Activated CD8-positive, alpha-beta T cell treated with anti-CD3 and anti-CD28 coated beads, Interleukin-2, amount 10 ng/mL, durations not matched to agents 7 days and 5 days (primary cell): ENCODE measurements around the gene CWC27. TPM values are rescaled to one million over a fixed set of nuclear protein-coding genes. Genes with fewer than 3 reads are reported as not detected.

Experiments
- ATAC-seq: fragments of 150-1000 bp; cut with Tn5 transposase; one replicate; pipeline ENCODE4 v1.10.0; 2021; ENCODE audit warnings: moderate library complexity
- CTCF ChIA-PET: fragments of 350-600 bp; sonication (Branson Sonifier 250); formaldehyde crosslinking; loops from one replicate; lab custom pipeline; 2021; ENCODE audit warnings: antibody characterized with exemption; lab: Charles Lee
- POLR2A ChIA-PET: fragments of 350-600 bp; sonication (Branson Sonifier 250); formaldehyde crosslinking; loops from one replicate; lab custom pipeline; 2021; ENCODE audit warnings: antibody characterized with exemption; lab: Charles Lee
- DNase-seq: peaks from one replicate; pipeline ENCODE4 v3.0.0-alpha.2; 2020
- H3K27ac Mint-ChIP-seq: one replicate; pipeline ENCODE4 v1.8.0; 2021; ENCODE audit warnings: mild to moderate bottlenecking, mixed read lengths
- H3K27me3 Mint-ChIP-seq: one replicate; pipeline ENCODE4 v1.8.0; 2021; ENCODE audit warnings: low read depth, mixed read lengths
- H3K36me3 Mint-ChIP-seq: one replicate; pipeline ENCODE4 v1.8.0; 2021; ENCODE audit warnings: low read depth, mixed read lengths
- H3K4me1 Mint-ChIP-seq: one replicate; pipeline ENCODE4 v1.8.0; 2021; ENCODE audit warnings: low read depth, mixed read lengths
- H3K4me3 Mint-ChIP-seq: one replicate; pipeline ENCODE4 v1.8.0; 2021; ENCODE audit warnings: mild to moderate bottlenecking, mixed read lengths
- H3K9me3 Mint-ChIP-seq: one replicate; pipeline ENCODE4 v1.8.0; 2022; ENCODE audit warnings: mixed read lengths; ENCODE audit not compliant: insufficient read depth
- total RNA-seq, 2 experiments: library from RNA; stranded (reverse); gene quantifications; one replicate each; pipeline ENCODE4 v1.2.3, GENCODE V29; 2021

The CWC27 gene
- total RNA-seq, 2 experiments from 2014 or later, result 23.2 to 23.7 TPM

- Mint-ChIP-seq H3K27me3 (no peaks in the 10 kb centered on the region), H3K4me3 (no peak overlapping the region), H3K4me1 (peaks cover 34% of the 10 kb centered on the region), H3K27ac (no peak overlapping the region), H3K36me3 (no peaks in the 10 kb centered on the region), H3K9me3 (no peaks in the 10 kb centered on the region)
- ChIA-PET POLR2A (no interaction called here), CTCF (interaction anchor here (0.6 kb wide), 1 partner anchor 33 kb away, joined by 3 read pairs; no protein-coding TSS in a partner anchor)
- DNase-seq (no peak), ATAC-seq (no peak)
Observed at GRCh38 chr5:65041296-65042158, 272.8 kb downstream of the CWC27 start.

- POLR2A ChIA-PET, result no interaction called here
- H3K27me3 Mint-ChIP-seq, result no peaks in the 10 kb centered on the region
- ATAC-seq, result no peak
- no peak overlapping the region for H3K4me3 Mint-ChIP-seq
- H3K9me3 Mint-ChIP-seq, result no peaks in the 10 kb centered on the region
- H3K36me3 Mint-ChIP-seq, result no peaks in the 10 kb centered on the region
- CTCF ChIA-PET, result no interaction called here
- peaks cover 11% of the 10 kb centered on the region for H3K4me1 Mint-ChIP-seq
- H3K27ac Mint-ChIP-seq, result no peak overlapping the region
- no peak for DNase-seq
Observed at GRCh38 chr5:65043843-65044359, 275.2 kb downstream of the CWC27 start.

- ATAC-seq (no peak), DNase-seq (no peak)
- Mint-ChIP-seq H3K27me3 (no peaks in the 10 kb centered on the region), H3K27ac (no peak overlapping the region), H3K4me3 (no peak overlapping the region), H3K4me1 (peaks cover 17% of the 10 kb centered on the region), H3K36me3 (no peaks in the 10 kb centered on the region), H3K9me3 (no peaks in the 10 kb centered on the region)
- ChIA-PET CTCF (interaction anchor here (2.0 to 3.8 kb wide), 2 partner anchors 10 kb away, joined by 6 to 17 read pairs; no protein-coding TSS in a partner anchor), POLR2A (interaction anchor here (1.4 kb wide), 1 partner anchor 10 kb away, joined by 4 read pairs; no protein-coding TSS in a partner anchor)
Observed at GRCh38 chr5:65047225-65047624, 278.5 kb downstream of the CWC27 start.

GRCh38 chr5:65047948-65048690, 279.4 kb downstream of the CWC27 start:
- ATAC-seq (no peak), DNase-seq (no peak)
- H3K4me1 Mint-ChIP-seq, result peaks cover 17% of the 10 kb centered on the region
- ChIA-PET POLR2A (no interaction called here), CTCF (interaction anchor here (3.8 kb wide), 1 partner anchor 11 kb away, joined by 17 read pairs; no protein-coding TSS in a partner anchor)
- no peak overlapping the region for H3K27ac Mint-ChIP-seq
- no peak overlapping the region for H3K4me3 Mint-ChIP-seq
- no peaks in the 10 kb centered on the region for H3K36me3 Mint-ChIP-seq
- H3K27me3 Mint-ChIP-seq, result peaks cover 1% of the 10 kb centered on the region
- H3K9me3 Mint-ChIP-seq, result no peaks in the 10 kb centered on the region

GRCh38 chr5:65050140-65050539, 281.4 kb downstream of the CWC27 start:
- Mint-ChIP-seq H3K9me3 (no peaks in the 10 kb centered on the region), H3K27ac (peak overlapping the region; percentile 13), H3K36me3 (no peaks in the 10 kb centered on the region), H3K4me3 (no peak overlapping the region), H3K27me3 (peaks cover 1% of the 10 kb centered on the region), H3K4me1 (peaks cover 13% of the 10 kb centered on the region)
- ATAC-seq (no peak), DNase-seq (no peak)
- POLR2A ChIA-PET, result no interaction called here
- CTCF ChIA-PET, result interaction anchor here (1.2 to 3.8 kb wide), 2 partner anchors 13 to 26 kb away, joined by 3 to 17 read pairs; no protein-coding TSS in a partner anchor

GRCh38 chr5:65050826-65051498, 282.2 kb downstream of the CWC27 start:
- Mint-ChIP-seq H3K9me3 (no peaks in the 10 kb centered on the region), H3K27ac (no peak overlapping the region), H3K4me3 (no peak overlapping the region), H3K36me3 (no peaks in the 10 kb centered on the region), H3K4me1 (peaks cover 13% of the 10 kb centered on the region), H3K27me3 (peaks cover 1% of the 10 kb centered on the region)
- ATAC-seq (no peak), DNase-seq (no peak)
- ChIA-PET CTCF (interaction anchor here (1.2 to 3.8 kb wide), 2 partner anchors 14 to 25 kb away, joined by 3 to 17 read pairs; no protein-coding TSS in a partner anchor), POLR2A (no interaction called here)

GRCh38 chr5:65055938-65056337, 287.2 kb downstream of the CWC27 start:
- Mint-ChIP-seq H3K27ac (no peak overlapping the region), H3K4me3 (no peak overlapping the region), H3K27me3 (peaks cover 1% of the 10 kb centered on the region), H3K36me3 (no peaks in the 10 kb centered on the region), H3K4me1 (peaks cover 1% of the 10 kb centered on the region), H3K9me3 (no peaks in the 10 kb centered on the region)
- no peak for ATAC-seq
- CTCF ChIA-PET, result no interaction called here
- POLR2A ChIA-PET, result no interaction called here
- DNase-seq, result no peak

- POLR2A ChIA-PET, result no interaction called here
- H3K27me3 Mint-ChIP-seq, result peaks cover 4% of the 10 kb centered on the region
- no peaks in the 10 kb centered on the region for H3K4me1 Mint-ChIP-seq
- CTCF ChIA-PET, result interaction anchor here (0.8 to 1.0 kb wide), 2 partner anchors 23 to 423 kb away, joined by 3 read pairs; no protein-coding TSS in a partner anchor
- H3K27ac Mint-ChIP-seq, result no peak overlapping the region
- H3K9me3 Mint-ChIP-seq, result no peaks in the 10 kb centered on the region
- DNase-seq (no peak), ATAC-seq (no peak)
- no peak overlapping the region for H3K4me3 Mint-ChIP-seq
- H3K36me3 Mint-ChIP-seq, result no peaks in the 10 kb centered on the region
Observed at GRCh38 chr5:65059681-65060598, 291.2 kb downstream of the CWC27 start.

GRCh38 chr5:65061250-65061973, 292.7 kb downstream of the CWC27 start:
- DNase-seq (no peak), ATAC-seq (no peak)
- CTCF ChIA-PET, result interaction anchor here (1.0 to 1.4 kb wide), 2 partner anchors 15 to 422 kb away, joined by 3 read pairs; no protein-coding TSS in a partner anchor
- H3K4me1 Mint-ChIP-seq, result no peaks in the 10 kb centered on the region
- H3K4me3 Mint-ChIP-seq, result no peak overlapping the region
- no peak overlapping the region for H3K27ac Mint-ChIP-seq
- no peaks in the 10 kb centered on the region for H3K9me3 Mint-ChIP-seq
- H3K36me3 Mint-ChIP-seq, result no peaks in the 10 kb centered on the region
- peaks cover 15% of the 10 kb centered on the region for H3K27me3 Mint-ChIP-seq
- POLR2A ChIA-PET, result interaction anchor here (0.5 kb wide), 1 partner anchor 89 kb away, joined by 3 read pairs; no protein-coding TSS in a partner anchor

GRCh38 chr5:65061974-65062353, 293.2 kb downstream of the CWC27 start:
- H3K4me3 Mint-ChIP-seq, result no peak overlapping the region
- H3K4me1 Mint-ChIP-seq, result no peaks in the 10 kb centered on the region
- DNase-seq (no peak), ATAC-seq (no peak)
- no peaks in the 10 kb centered on the region for H3K36me3 Mint-ChIP-seq
- ChIA-PET POLR2A (interaction anchor here (0.5 kb wide), 1 partner anchor 89 kb away, joined by 3 read pairs; no protein-coding TSS in a partner anchor), CTCF (interaction anchor here (1.4 kb wide), 1 partner anchor 14 kb away, joined by 3 read pairs; no protein-coding TSS in a partner anchor)
- H3K27ac Mint-ChIP-seq, result no peak overlapping the region
- no peaks in the 10 kb centered on the region for H3K9me3 Mint-ChIP-seq
- peaks cover 15% of the 10 kb centered on the region for H3K27me3 Mint-ChIP-seq
